IMR-90 (cell line): ENCODE results near the gene CASP9.

Experiments
- MAZ ChIP-seq: IDR thresholded peaks from 2 replicates; pipeline ENCODE4 v1.6.1; 2012; ENCODE audit warnings: low read depth, mild to moderate bottlenecking, low read length, improper control_type of control experiment, moderate library complexity, borderline replicate concordance
- NFE2L2 ChIP-seq: fragments of 150-350 bp; IDR thresholded peaks from 2 replicates; pipeline ENCODE4 v1.6.1; 2016; ENCODE audit warnings: low read depth, mild to moderate bottlenecking, low read length
- RFX5 ChIP-seq: IDR thresholded peaks from 2 replicates; pipeline ENCODE4 v1.8.0; 2012; ENCODE audit warnings: low read depth, mild to moderate bottlenecking, low read length, moderate library complexity
- TF ChIP-seq, protein P1 (sequence below): conservative IDR thresholded peaks from 2 replicates; pipeline ENCODE4 v1.5.1; 2012; ENCODE audit warnings: mild to moderate bottlenecking, low read depth, low read length, improper control_type of control experiment

DNA sequence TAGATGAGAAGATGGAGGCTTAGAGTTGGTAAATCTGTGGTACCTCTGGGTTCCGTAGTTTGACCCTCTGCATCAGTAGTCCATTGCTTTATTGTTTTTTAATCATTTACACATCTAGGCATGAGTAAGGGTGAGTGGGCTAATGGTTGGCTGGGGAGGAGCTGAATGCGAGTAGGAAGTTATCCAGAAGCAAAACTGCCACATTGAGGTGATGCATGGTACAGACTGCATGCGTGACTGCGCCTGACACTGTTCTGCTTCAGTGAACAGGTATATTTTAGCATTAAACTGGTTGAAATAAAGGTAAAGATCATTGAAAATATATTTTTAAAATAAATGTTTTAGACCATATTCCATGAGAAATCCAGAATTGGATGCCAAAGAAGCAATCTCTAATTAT lies 7.0 kb upstream of the CASP9 start:
- TF ChIP-seq, protein P1, sequence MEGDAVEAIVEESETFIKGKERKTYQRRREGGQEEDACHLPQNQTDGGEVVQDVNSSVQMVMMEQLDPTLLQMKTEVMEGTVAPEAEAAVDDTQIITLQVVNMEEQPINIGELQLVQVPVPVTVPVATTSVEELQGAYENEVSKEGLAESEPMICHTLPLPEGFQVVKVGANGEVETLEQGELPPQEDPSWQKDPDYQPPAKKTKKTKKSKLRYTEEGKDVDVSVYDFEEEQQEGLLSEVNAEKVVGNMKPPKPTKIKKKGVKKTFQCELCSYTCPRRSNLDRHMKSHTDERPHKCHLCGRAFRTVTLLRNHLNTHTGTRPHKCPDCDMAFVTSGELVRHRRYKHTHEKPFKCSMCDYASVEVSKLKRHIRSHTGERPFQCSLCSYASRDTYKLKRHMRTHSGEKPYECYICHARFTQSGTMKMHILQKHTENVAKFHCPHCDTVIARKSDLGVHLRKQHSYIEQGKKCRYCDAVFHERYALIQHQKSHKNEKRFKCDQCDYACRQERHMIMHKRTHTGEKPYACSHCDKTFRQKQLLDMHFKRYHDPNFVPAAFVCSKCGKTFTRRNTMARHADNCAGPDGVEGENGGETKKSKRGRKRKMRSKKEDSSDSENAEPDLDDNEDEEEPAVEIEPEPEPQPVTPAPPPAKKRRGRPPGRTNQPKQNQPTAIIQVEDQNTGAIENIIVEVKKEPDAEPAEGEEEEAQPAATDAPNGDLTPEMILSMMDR = no peak
- no peak for TF ChIP-seq MAZ
- no peak for TF ChIP-seq RFX5
- TF ChIP-seq NFE2L2 = no peak
